BLaER1 (cell line): ENCODE measurements around the gene ADCYAP1R1.

Source experiments
- H3K27ac ChIP-seq: shearing (Covaris generic); formaldehyde crosslinking; 2 replicates; pipeline ENCODE4 v1.8.1; 2022
- H3K27me3 ChIP-seq: shearing (Covaris generic); formaldehyde crosslinking; 2 replicates; pipeline ENCODE4 v1.8.1; 2022
- H3K36me3 ChIP-seq: shearing (Covaris generic); formaldehyde crosslinking; 2 replicates; pipeline ENCODE4 v1.8.1; 2022
- H3K4me1 ChIP-seq: shearing (Covaris generic); formaldehyde crosslinking; 2 replicates; pipeline ENCODE4 v1.8.1; 2022
- H3K4me2 ChIP-seq: shearing (Covaris generic); formaldehyde crosslinking; 2 replicates; pipeline ENCODE4 v1.8.1; 2022
- H3K4me3 ChIP-seq: shearing (Covaris generic); formaldehyde crosslinking; 2 replicates; pipeline ENCODE4 v1.8.1; 2022
- H3K9ac ChIP-seq: shearing (Covaris generic); formaldehyde crosslinking; 2 replicates; pipeline ENCODE4 v1.8.1; 2022
- H3K9me3 ChIP-seq: shearing (Covaris generic); formaldehyde crosslinking; 2 replicates; pipeline ENCODE4 v1.8.1; 2022
- H4K20me1 ChIP-seq: shearing (Covaris generic); formaldehyde crosslinking; 2 replicates; pipeline ENCODE4 v1.8.1; 2022
- Cebpa-rat ChIP-seq: shearing (Covaris generic); IDR thresholded peaks from 2 replicates; pipeline ENCODE4 v1.8.1; 2022

The ADCYAP1R1 gene

GRCh38 chr7:31123321-31123720 lies 71.2 kb downstream of the ADCYAP1R1 start:
- no peak for TF ChIP-seq Cebpa-rat
- Histone ChIP-seq H3K27me3 (no peaks in the 10 kb centered on the region), H3K4me3 (no peak overlapping the region)

DNA sequence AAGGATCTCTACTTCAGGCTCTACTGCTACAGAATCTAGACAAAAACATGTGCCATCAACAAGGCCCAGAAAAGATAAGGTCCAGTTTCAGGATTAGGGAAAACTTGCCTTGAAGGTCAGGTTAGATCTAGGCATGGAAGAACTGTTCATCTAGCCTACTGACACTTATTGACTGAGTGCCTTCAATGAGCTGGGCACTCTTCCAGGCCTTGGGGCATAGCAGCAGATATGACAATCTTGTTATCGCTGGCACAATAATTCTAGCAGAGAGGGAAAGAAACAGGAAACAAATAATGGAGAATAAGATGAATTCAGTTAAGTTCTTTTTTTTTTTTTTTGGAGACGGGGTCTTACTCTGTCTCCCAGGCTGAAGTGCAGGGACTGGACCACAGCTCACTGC lies 71.6 kb downstream of the ADCYAP1R1 start:
- Histone ChIP-seq H3K27ac (no peak overlapping the region), H3K4me3 (no peak overlapping the region), H3K36me3 (no peaks in the 10 kb centered on the region), H3K4me2 (no peak overlapping the region), H3K27me3 (no peaks in the 10 kb centered on the region), H3K9me3 (no peaks in the 10 kb centered on the region), H3K4me1 (no peaks in the 10 kb centered on the region), H3K9ac (no peak overlapping the region), H4K20me1 (no peaks in the 10 kb centered on the region)
- TF ChIP-seq Cebpa-rat, result no peak

More at GRCh38 chr7:31123321-31123720, 71.2 kb downstream of the ADCYAP1R1 start:
- Histone ChIP-seq H3K4me2 (no peak overlapping the region), H3K4me1 (no peaks in the 10 kb centered on the region), H3K36me3 (no peaks in the 10 kb centered on the region), H3K9ac (no peak overlapping the region), H4K20me1 (no peaks in the 10 kb centered on the region), H3K9me3 (no peaks in the 10 kb centered on the region), H3K27ac (no peak overlapping the region)

DNA sequence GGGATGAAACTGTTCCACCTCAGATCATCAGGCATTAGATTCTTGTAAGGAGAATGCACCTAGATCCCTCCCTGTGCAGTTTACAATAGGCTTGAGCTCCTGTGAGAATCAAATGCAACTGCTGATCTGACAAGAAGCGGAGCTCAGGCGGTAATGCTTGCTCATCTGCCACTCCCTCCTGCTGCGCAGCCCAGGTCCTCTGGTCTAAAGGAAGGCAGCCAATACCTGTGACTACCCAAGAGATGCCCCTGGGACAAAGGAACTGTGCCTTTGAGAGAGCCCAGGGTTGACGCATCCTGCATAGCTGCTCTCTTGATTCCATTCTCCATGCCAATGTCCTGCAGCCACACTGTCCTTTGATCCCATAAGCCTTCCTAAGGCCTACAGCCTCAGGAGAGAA lies 73.1 kb downstream of the ADCYAP1R1 start:
- no peak for TF ChIP-seq Cebpa-rat
- Histone ChIP-seq H3K4me3 (no peak overlapping the region), H4K20me1 (no peaks in the 10 kb centered on the region), H3K4me2 (no peak overlapping the region), H3K36me3 (no peaks in the 10 kb centered on the region), H3K4me1 (no peaks in the 10 kb centered on the region), H3K9ac (no peak overlapping the region), H3K27me3 (no peaks in the 10 kb centered on the region), H3K9me3 (no peaks in the 10 kb centered on the region), H3K27ac (no peak overlapping the region)

GRCh38 chr7:31126976-31127375 lies 74.9 kb downstream of the ADCYAP1R1 start:
- no peak overlapping the region for H3K4me3 ChIP-seq
- H3K9me3 ChIP-seq, result no peaks in the 10 kb centered on the region
- H4K20me1 ChIP-seq, result no peaks in the 10 kb centered on the region
- H3K9ac ChIP-seq, result no peak overlapping the region
- H3K4me1 ChIP-seq, result no peaks in the 10 kb centered on the region
- H3K4me2 ChIP-seq, result no peak overlapping the region
- TF ChIP-seq Cebpa-rat, result no peak
- no peaks in the 10 kb centered on the region for H3K27me3 ChIP-seq
- no peaks in the 10 kb centered on the region for H3K36me3 ChIP-seq
- H3K27ac ChIP-seq, result no peak overlapping the region

- Histone ChIP-seq H3K4me2 (no peak overlapping the region), H3K36me3 (no peaks in the 10 kb centered on the region), H3K4me3 (no peak overlapping the region), H3K9me3 (no peaks in the 10 kb centered on the region), H3K27me3 (no peaks in the 10 kb centered on the region), H3K9ac (no peak overlapping the region), H4K20me1 (no peaks in the 10 kb centered on the region), H3K27ac (no peak overlapping the region), H3K4me1 (no peaks in the 10 kb centered on the region)
- no peak for TF ChIP-seq Cebpa-rat
Measured at GRCh38 chr7:31129067-31129466, 77.0 kb downstream of the ADCYAP1R1 start.

DNA sequence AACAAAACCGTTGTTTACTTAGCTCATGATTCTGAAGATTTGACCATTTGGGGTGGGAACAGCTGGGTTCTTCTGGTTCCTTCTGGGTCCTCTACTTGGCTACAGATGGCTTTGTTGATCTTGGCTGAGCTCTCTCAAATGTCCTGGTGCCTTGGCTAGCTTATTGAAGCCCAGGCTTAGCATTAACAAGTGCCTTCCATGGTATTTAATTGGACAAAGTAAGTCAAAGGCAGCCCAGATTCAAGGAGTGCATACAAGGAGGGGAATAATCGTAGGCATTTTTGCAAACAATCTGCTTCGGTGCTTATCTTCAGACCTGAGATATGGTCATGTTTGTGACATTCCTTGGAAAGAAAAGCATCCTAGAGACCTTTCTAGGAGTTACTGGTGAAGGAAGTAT lies 81.4 kb downstream of the ADCYAP1R1 start:
- H4K20me1 ChIP-seq, result no peaks in the 10 kb centered on the region
- H3K9ac ChIP-seq, result no peak overlapping the region
- H3K9me3 ChIP-seq, result no peaks in the 10 kb centered on the region
- H3K4me3 ChIP-seq, result no peak overlapping the region
- H3K36me3 ChIP-seq, result no peaks in the 10 kb centered on the region
- no peak for TF ChIP-seq Cebpa-rat
- H3K4me2 ChIP-seq, result no peak overlapping the region
- H3K4me1 ChIP-seq, result no peaks in the 10 kb centered on the region
- H3K27ac ChIP-seq, result no peak overlapping the region
- H3K27me3 ChIP-seq, result no peaks in the 10 kb centered on the region

- Histone ChIP-seq H3K9me3 (no peaks in the 10 kb centered on the region), H3K27ac (no peak overlapping the region), H3K4me2 (no peak overlapping the region), H4K20me1 (no peaks in the 10 kb centered on the region), H3K9ac (no peak overlapping the region), H3K36me3 (no peaks in the 10 kb centered on the region), H3K4me1 (no peaks in the 10 kb centered on the region), H3K4me3 (no peak overlapping the region), H3K27me3 (no peaks in the 10 kb centered on the region)
- no peak for TF ChIP-seq Cebpa-rat
Measured at GRCh38 chr7:31134246-31135188, 82.4 kb downstream of the ADCYAP1R1 start.

DNA sequence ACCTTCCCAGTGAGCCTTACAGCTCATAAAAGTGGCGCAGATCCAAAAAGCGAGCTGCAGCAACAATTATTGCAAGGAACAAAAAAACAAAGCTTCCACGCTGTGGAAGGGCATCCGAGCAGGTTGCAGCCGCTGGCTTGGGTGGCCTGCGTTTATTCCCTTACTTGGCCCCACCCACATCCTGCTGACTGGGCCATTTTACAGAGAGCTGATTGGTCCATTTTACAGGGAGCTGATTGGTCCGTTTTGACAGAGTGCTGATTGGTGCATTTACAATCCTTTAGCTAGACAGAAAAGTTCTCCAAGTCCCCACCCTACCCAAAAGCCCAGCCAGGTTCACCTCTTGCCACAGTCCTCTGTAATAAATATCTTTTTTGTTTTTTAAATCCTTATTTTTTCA lies 85.1 kb downstream of the ADCYAP1R1 start:
- no peaks in the 10 kb centered on the region for H3K9me3 ChIP-seq
- TF ChIP-seq Cebpa-rat, result no peak
- no peaks in the 10 kb centered on the region for H3K4me1 ChIP-seq
- no peak overlapping the region for H3K4me2 ChIP-seq
- H3K27me3 ChIP-seq, result no peaks in the 10 kb centered on the region
- no peaks in the 10 kb centered on the region for H3K36me3 ChIP-seq
- H3K4me3 ChIP-seq, result no peak overlapping the region
- H3K27ac ChIP-seq, result no peak overlapping the region
- no peaks in the 10 kb centered on the region for H4K20me1 ChIP-seq
- H3K9ac ChIP-seq, result no peak overlapping the region

DNA sequence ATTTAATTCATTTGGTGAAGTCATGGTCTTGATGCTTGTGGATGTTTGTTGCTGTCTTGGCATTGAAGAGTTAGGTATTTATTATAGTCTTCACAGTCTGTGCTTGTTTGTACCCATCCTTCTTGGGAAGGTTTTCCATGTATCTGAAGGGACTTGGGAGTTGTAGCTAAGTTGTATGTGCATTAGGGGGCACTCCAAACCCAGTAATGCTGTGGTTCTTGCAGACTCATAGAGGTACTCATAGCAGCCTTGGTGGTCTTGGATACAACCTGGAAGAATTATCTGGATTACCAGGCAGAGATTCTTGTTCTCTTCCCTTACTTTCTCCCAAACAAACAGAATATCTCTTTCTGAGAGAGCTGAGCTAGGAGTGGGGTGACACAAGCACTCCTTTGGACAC lies 93.2 kb downstream of the ADCYAP1R1 start:
- no peaks in the 10 kb centered on the region for H3K27me3 ChIP-seq

DNA sequence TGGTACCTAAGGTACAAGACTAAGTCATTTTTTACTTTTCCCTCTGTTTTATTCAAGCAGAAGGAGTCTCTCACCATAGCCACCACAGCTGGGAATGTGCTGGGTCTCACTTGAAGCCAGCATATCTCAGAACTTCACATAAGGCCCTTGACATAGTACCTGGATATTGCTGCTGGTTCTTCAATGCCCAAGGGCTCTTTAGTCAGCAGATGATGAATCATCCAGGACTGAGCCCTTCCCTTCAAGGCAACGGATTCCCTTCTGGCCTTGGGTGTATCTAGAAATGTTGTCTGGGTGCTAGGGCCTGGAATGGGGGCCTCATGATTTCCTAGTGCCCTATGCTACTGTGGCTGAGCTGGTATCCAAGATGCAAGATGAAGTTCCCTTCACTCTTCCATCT lies 93.9 kb downstream of the ADCYAP1R1 start:
- H4K20me1 ChIP-seq, result no peaks in the 10 kb centered on the region
- H3K4me2 ChIP-seq, result no peak overlapping the region
- H3K9me3 ChIP-seq, result no peaks in the 10 kb centered on the region
- no peak for TF ChIP-seq Cebpa-rat
- H3K27ac ChIP-seq, result no peak overlapping the region
- H3K4me3 ChIP-seq, result no peak overlapping the region
- no peaks in the 10 kb centered on the region for H3K4me1 ChIP-seq
- no peak overlapping the region for H3K9ac ChIP-seq
- no peaks in the 10 kb centered on the region for H3K27me3 ChIP-seq
- no peaks in the 10 kb centered on the region for H3K36me3 ChIP-seq

More for the DNA sequence above, 93.2 kb downstream of the ADCYAP1R1 start:
- no peaks in the 10 kb centered on the region for H3K4me1 ChIP-seq
- no peak overlapping the region for H3K9ac ChIP-seq
- no peak overlapping the region for H3K4me2 ChIP-seq
- H3K4me3 ChIP-seq, result no peak overlapping the region
- no peak overlapping the region for H3K27ac ChIP-seq
- H4K20me1 ChIP-seq, result no peaks in the 10 kb centered on the region
- no peak for TF ChIP-seq Cebpa-rat
- no peaks in the 10 kb centered on the region for H3K36me3 ChIP-seq
- no peaks in the 10 kb centered on the region for H3K9me3 ChIP-seq

GRCh38 chr7:31146538-31146937 lies 94.4 kb downstream of the ADCYAP1R1 start:
- Histone ChIP-seq H4K20me1 (no peaks in the 10 kb centered on the region), H3K4me3 (no peak overlapping the region), H3K4me2 (no peak overlapping the region), H3K9me3 (no peaks in the 10 kb centered on the region), H3K27ac (no peak overlapping the region), H3K4me1 (no peaks in the 10 kb centered on the region), H3K27me3 (no peaks in the 10 kb centered on the region), H3K36me3 (no peaks in the 10 kb centered on the region), H3K9ac (no peak overlapping the region)
- no peak for TF ChIP-seq Cebpa-rat
